CD4-positive, alpha-beta T cell (primary cell): ENCODE data around the gene LNX1. TPM values are rescaled to one million over a fixed set of nuclear protein-coding genes. Genes with fewer than 3 reads are reported as not detected.

Experiments
- ATAC-seq: fragments of 200-7000 bp; cut with Tn5 transposase; one replicate; pipeline ENCODE4 v1.10.0; 2022; ENCODE audit warnings: mild to moderate bottlenecking; ENCODE audit not compliant: poor library complexity
- CTCF ChIA-PET: fragments of 350-600 bp; sonication (Branson Sonifier 250); formaldehyde crosslinking; loops from one replicate; lab custom pipeline; 2021; ENCODE audit warnings: antibody characterized with exemption, inconsistent platforms; lab: Charles Lee
- POLR2A ChIA-PET: fragments of 350-600 bp; sonication (Branson Sonifier 250); formaldehyde crosslinking; loops from one replicate; lab custom pipeline; 2021; ENCODE audit warnings: antibody characterized with exemption, inconsistent platforms; lab: Charles Lee
- DNase-seq, 14 experiments: peaks; one replicate each; pipeline ENCODE4 v3.0.0-alpha.2; 2013 to 2020; ENCODE audit warnings: mixed read lengths in 2 of 14
- H3K27ac ChIP-seq, 2 donors: one replicate each; pipeline versions ENCODE4 v1.5.1 to v1.7.0; 2013; ENCODE audit warnings: low read length in 2 of 2, low read depth in 1 of 2, mild to moderate bottlenecking in 1 of 2
- H3K27me3 ChIP-seq, 2 experiments: 1 replicate in 1 of 2; 2 replicates in 1 of 2; pipeline versions ENCODE4 v1.6.1 to v1.7.0; 2013; ENCODE audit warnings: low read length in 2 of 2, control low read depth in 1 of 2, mild to moderate bottlenecking in 1 of 2, moderate library complexity in 1 of 2; ENCODE audit not compliant: insufficient read depth in 2 of 2, control insufficient read depth in 1 of 2
- H3K36me3 ChIP-seq: one replicate; pipeline ENCODE4 v1.6.1; 2013; ENCODE audit warnings: low read length, control low read depth; ENCODE audit not compliant: insufficient read depth
- H3K4me1 ChIP-seq: one replicate; pipeline ENCODE4 v1.6.1; 2013; ENCODE audit warnings: low read length, control low read depth; ENCODE audit not compliant: insufficient read depth
- H3K4me3 ChIP-seq: one replicate; pipeline ENCODE4 v1.5.1; 2013; ENCODE audit warnings: mild to moderate bottlenecking, low read length, moderate library complexity
- H3K9me3 ChIP-seq, 2 experiments: 1 replicate in 1 of 2; 2 replicates in 1 of 2; pipeline versions ENCODE4 v1.6.1 to v1.7.0; 2013; ENCODE audit warnings: low read length in 2 of 2, mild to moderate bottlenecking in 2 of 2, control low read depth in 1 of 2, moderate library complexity in 1 of 2; ENCODE audit not compliant: control insufficient read depth in 1 of 2, insufficient read depth in 1 of 2
- H3K27ac Mint-ChIP-seq: one replicate; pipeline ENCODE4 v1.8.0; 2020; ENCODE audit warnings: mixed read lengths
- H3K27me3 Mint-ChIP-seq: one replicate; pipeline ENCODE4 v1.8.0; 2021; ENCODE audit warnings: mixed read lengths
- H3K36me3 Mint-ChIP-seq: one replicate; pipeline ENCODE4 v1.8.0; 2021; ENCODE audit warnings: low read depth, mixed read lengths
- H3K4me1 Mint-ChIP-seq: one replicate; pipeline ENCODE4 v1.8.0; 2021; ENCODE audit warnings: low read depth, mixed read lengths
- H3K4me3 Mint-ChIP-seq: one replicate; pipeline ENCODE4 v1.8.0; 2020; ENCODE audit warnings: mild to moderate bottlenecking, mixed read lengths
- H3K9me3 Mint-ChIP-seq: one replicate; pipeline ENCODE4 v1.8.0; 2020; ENCODE audit warnings: mixed read lengths
- intact Hi-C, 2 experiments: fragments of 100-400 bp; cut with DNase I in 1 of 2; cut with micrococcal nuclease in 1 of 2; formaldehyde crosslinking; loops; one replicate each; pipeline versions ENCODE4 v1.15.1 to v1.9.0; 2023 to 2025; cut with DNase I, micrococcal nuclease
- total RNA-seq, 174 experiments: library from RNA in 2 of 174; stranded (reverse) in 2 of 174; gene quantifications; one replicate each; pipeline ENCODE4 v1.2.3 and lab custom pipeline; 2021 to 2026
- TF ChIP-seq, protein P1 (sequence below): fragments of 200-600 bp; IDR thresholded peaks from one replicate; pipeline ENCODE4 v1.8.0; 2022; ENCODE audit warnings: antibody characterized with exemption, mild to moderate bottlenecking

Gene LNX1
- total RNA-seq, 2 experiments from 2014 or later: not detected

DNA sequence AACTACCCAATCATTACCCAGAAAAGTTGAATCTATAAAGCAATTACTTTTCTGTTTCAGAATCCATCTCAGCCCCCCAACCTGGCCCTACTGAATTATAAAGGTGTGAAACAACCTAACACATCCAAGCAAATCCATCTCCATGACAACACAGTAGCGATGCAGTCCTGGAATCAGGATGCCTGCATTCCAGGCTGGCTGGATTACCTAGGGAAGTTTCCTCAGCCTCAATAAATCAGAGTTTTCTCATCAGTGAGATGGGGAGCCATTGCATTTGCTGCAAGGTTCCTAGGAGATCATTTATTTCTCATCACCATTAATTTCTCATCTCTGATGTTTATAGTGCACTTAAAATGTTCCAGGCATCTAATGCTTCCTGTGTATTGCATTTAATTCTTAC lies 46.0 kb downstream of the LNX1 start:
- Histone ChIP-seq H3K27ac (no peak overlapping the region), H3K9me3 (no peaks in the 10 kb centered on the region), H3K36me3 (no peaks in the 10 kb centered on the region), H3K27me3 (peaks cover 0 to 5% of the 10 kb centered on the region in 2 experiments), H3K4me3 (no peak overlapping the region), H3K4me1 (no peaks in the 10 kb centered on the region)
- Mint-ChIP-seq H3K4me3 (no peak overlapping the region), H3K36me3 (no peaks in the 10 kb centered on the region), H3K4me1 (no peaks in the 10 kb centered on the region), H3K27me3 (peaks cover 24% of the 10 kb centered on the region), H3K9me3 (peaks cover 2% of the 10 kb centered on the region), H3K27ac (no peak overlapping the region)
- TF ChIP-seq, protein P1, sequence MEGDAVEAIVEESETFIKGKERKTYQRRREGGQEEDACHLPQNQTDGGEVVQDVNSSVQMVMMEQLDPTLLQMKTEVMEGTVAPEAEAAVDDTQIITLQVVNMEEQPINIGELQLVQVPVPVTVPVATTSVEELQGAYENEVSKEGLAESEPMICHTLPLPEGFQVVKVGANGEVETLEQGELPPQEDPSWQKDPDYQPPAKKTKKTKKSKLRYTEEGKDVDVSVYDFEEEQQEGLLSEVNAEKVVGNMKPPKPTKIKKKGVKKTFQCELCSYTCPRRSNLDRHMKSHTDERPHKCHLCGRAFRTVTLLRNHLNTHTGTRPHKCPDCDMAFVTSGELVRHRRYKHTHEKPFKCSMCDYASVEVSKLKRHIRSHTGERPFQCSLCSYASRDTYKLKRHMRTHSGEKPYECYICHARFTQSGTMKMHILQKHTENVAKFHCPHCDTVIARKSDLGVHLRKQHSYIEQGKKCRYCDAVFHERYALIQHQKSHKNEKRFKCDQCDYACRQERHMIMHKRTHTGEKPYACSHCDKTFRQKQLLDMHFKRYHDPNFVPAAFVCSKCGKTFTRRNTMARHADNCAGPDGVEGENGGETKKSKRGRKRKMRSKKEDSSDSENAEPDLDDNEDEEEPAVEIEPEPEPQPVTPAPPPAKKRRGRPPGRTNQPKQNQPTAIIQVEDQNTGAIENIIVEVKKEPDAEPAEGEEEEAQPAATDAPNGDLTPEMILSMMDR: no peak
- ChIA-PET CTCF (interaction anchor here (0.6 kb wide), 1 partner anchor 689 kb away, joined by 3 read pairs; no protein-coding TSS in a partner anchor), POLR2A (no interaction called here)
- DNase-seq: no peak
- intact Hi-C loops: no loop called here
- ATAC-seq: no peak

DNA sequence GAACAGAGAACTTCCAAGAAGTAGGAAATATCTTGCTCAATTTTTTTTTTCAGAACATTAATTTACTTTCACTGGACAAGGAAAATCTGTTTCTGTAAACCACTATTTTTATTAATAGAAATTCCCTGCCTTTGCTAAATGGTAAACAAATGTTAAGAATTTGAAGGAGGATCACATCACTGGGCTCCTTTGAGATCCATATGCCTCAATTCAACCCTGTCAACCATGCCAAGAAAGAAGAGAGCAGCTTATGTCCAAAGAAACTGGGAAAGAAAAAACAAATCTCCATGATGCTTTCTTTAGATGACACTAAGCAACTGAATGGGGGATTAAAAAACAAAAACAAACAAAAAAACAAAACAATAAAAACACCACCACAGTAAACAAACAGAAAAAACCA lies 47.7 kb downstream of the LNX1 start:
- H3K36me3 Mint-ChIP-seq: no peaks in the 10 kb centered on the region
- H3K27ac Mint-ChIP-seq: no peak overlapping the region
- Histone ChIP-seq H3K27me3 (peaks cover 0 to 5% of the 10 kb centered on the region in 2 experiments), H3K36me3 (no peaks in the 10 kb centered on the region), H3K4me3 (no peak overlapping the region), H3K27ac (no peak overlapping the region), H3K9me3 (no peaks in the 10 kb centered on the region), H3K4me1 (no peaks in the 10 kb centered on the region)
- TF ChIP-seq, protein P1: no peak
- peaks cover 2% of the 10 kb centered on the region for H3K9me3 Mint-ChIP-seq
- ChIA-PET CTCF (no interaction called here), POLR2A (no interaction called here)
- no peak for DNase-seq
- peaks cover 28% of the 10 kb centered on the region for H3K27me3 Mint-ChIP-seq
- ATAC-seq: no peak
- intact Hi-C loops: no loop called here
- H3K4me3 Mint-ChIP-seq: no peak overlapping the region
- H3K4me1 Mint-ChIP-seq: no peaks in the 10 kb centered on the region

DNA sequence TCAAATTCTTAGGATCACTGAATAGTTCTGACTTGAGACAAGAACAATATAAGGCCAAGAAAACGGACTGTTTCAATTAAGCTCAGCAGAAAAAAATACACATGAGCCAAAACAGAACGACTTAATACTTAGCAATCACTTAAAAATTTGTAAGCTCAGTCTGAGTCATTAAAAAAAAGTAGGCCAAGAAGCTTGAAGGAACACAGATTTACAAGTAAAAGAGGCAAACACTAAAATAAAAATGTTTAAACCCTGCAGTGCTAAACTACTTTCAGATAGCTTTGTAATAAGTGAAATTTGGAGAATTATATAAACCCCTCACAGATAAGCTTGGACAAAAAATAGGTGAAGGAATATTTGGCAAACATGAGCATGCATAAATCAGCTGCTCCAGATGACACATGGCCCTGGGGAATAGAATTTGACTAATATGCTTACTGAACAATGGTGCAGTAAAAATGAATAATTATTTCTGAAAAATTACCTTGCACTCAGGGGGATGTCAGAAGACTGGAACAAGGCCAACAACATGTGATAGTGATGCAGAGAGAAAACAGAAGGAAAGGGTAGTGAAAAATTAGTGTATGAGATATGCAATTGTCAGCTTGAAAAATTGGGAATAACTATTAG lies 49.6 kb downstream of the LNX1 start:
- H3K9me3 Mint-ChIP-seq: no peaks in the 10 kb centered on the region
- H3K27me3 ChIP-seq: peaks cover 0 to 2% of the 10 kb centered on the region in 2 experiments
- H3K4me3 ChIP-seq: no peak overlapping the region
- no peak for ATAC-seq
- H3K36me3 Mint-ChIP-seq: no peaks in the 10 kb centered on the region
- H3K9me3 ChIP-seq: no peaks in the 10 kb centered on the region
- ChIA-PET POLR2A (no interaction called here), CTCF (no interaction called here)
- TF ChIP-seq, protein P1: no peak
- intact Hi-C loops: no loop called here
- H3K27me3 Mint-ChIP-seq: peaks cover 30% of the 10 kb centered on the region
- no peaks in the 10 kb centered on the region for H3K36me3 ChIP-seq
- H3K27ac ChIP-seq: no peak overlapping the region
- H3K4me3 Mint-ChIP-seq: no peak overlapping the region
- H3K4me1 ChIP-seq: no peaks in the 10 kb centered on the region
- no peaks in the 10 kb centered on the region for H3K4me1 Mint-ChIP-seq
- no peak overlapping the region for H3K27ac Mint-ChIP-seq
- DNase-seq: no peak
